CD14-positive monocyte (primary cell): ENCODE measurements around the gene PSAPL1. TPM values are rescaled to one million over a fixed set of nuclear protein-coding genes. Genes with fewer than 3 reads are reported as not detected.

Experiments
- DNase-seq, 3 donors: peaks; one replicate each; pipeline ENCODE4 v3.0.0-alpha.2; 2011 to 2022
- H2AFZ ChIP-seq: 2 replicates; pipeline ENCODE4 v1.6.0; 2012; ENCODE audit warnings: mild to moderate bottlenecking, low read depth, low read length, inconsistent platforms; ENCODE audit not compliant: insufficient read depth, poor library complexity, severe bottlenecking
- H3K27ac ChIP-seq, 2 donors: 1 replicate in 1 of 2; 2 replicates in 1 of 2; pipeline ENCODE4 v1.5.1; 2012 to 2013; ENCODE audit warnings: low read length in 2 of 2, control low read depth in 1 of 2, inconsistent platforms in 1 of 2, low read depth in 1 of 2, mild to moderate bottlenecking in 1 of 2
- H3K27me3 ChIP-seq, 2 donors: one replicate each; pipeline versions ENCODE4 v1.6.0 to v1.6.1; 2011 to 2013; ENCODE audit warnings: low read length in 2 of 2; ENCODE audit not compliant: control insufficient read depth in 2 of 2, insufficient read depth in 2 of 2
- H3K36me3 ChIP-seq, 2 donors: replicated peaks in 1 of 2; 1 replicate in 1 of 2; 2 replicates in 1 of 2; pipeline versions ENCODE4 v1.5.1 to v1.6.1; 2012 to 2013; ENCODE audit warnings: low read length in 2 of 2, control low read depth in 1 of 2, inconsistent platforms in 1 of 2, mild to moderate bottlenecking in 1 of 2; ENCODE audit not compliant: insufficient read depth in 2 of 2, control insufficient read depth in 1 of 2
- H3K4me1 ChIP-seq, 2 donors: 1 replicate in 1 of 2; 2 replicates in 1 of 2; pipeline versions ENCODE4 v1.5.1 to v1.6.1; 2012 to 2013; ENCODE audit warnings: low read length in 2 of 2, control low read depth in 1 of 2, inconsistent platforms in 1 of 2, mild to moderate bottlenecking in 1 of 2, moderate library complexity in 1 of 2; ENCODE audit not compliant: insufficient read depth in 2 of 2, control insufficient read depth in 1 of 2
- H3K4me2 ChIP-seq: replicated peaks from 2 replicates; pipeline ENCODE3; 2012; ENCODE audit warnings: low read length, moderate library complexity, mild to moderate bottlenecking; ENCODE audit not compliant: poor library complexity, severe bottlenecking; ENCODE audit errors: extremely low read depth
- H3K4me3 ChIP-seq, 3 experiments: fragments of 200-600 bp in 1 of 3; sonication (generic) in 1 of 3; replicated peaks in 1 of 3; 1 replicate in 2 of 3; 2 replicates in 1 of 3; pipeline ENCODE4 v1.5.1; 2011 to 2013; ENCODE audit warnings: low read length in 3 of 3, mild to moderate bottlenecking in 3 of 3, control low read depth in 2 of 3, low read depth in 2 of 3, inconsistent platforms in 1 of 3, moderate library complexity in 1 of 3
- H3K79me2 ChIP-seq: 2 replicates; pipeline ENCODE4 v1.6.0; 2012; ENCODE audit warnings: mild to moderate bottlenecking, control low read depth, inconsistent platforms, low read length, moderate library complexity; ENCODE audit not compliant: insufficient read depth
- H3K9ac ChIP-seq: 2 replicates; pipeline ENCODE4 v1.6.0; 2017; ENCODE audit warnings: low read length, mild to moderate bottlenecking; ENCODE audit not compliant: insufficient read depth, poor library complexity, severe bottlenecking
- H3K9me3 ChIP-seq, 2 donors: replicated peaks in 1 of 2; 1 replicate in 1 of 2; 2 replicates in 1 of 2; pipeline versions ENCODE4 v1.5.1 to v1.6.1; 2012 to 2013; ENCODE audit warnings: low read length in 2 of 2, control low read depth in 1 of 2; ENCODE audit not compliant: control insufficient read depth in 1 of 2, insufficient read depth in 1 of 2
- H4K20me1 ChIP-seq: 2 replicates; pipeline ENCODE4 v1.6.0; 2012; ENCODE audit warnings: mild to moderate bottlenecking, low read length, control low read depth, moderate library complexity; ENCODE audit not compliant: insufficient read depth
- H3K27ac Mint-ChIP-seq, 7 donors: one replicate each; pipeline ENCODE4 v1.8.0; 2020; ENCODE audit warnings: mild to moderate bottlenecking in 7 of 7, mixed read lengths in 7 of 7, moderate library complexity in 6 of 7, inconsistent platforms in 2 of 7
- H3K27me3 Mint-ChIP-seq, 3 donors: one replicate each; pipeline ENCODE4 v1.8.0; 2021 to 2022; ENCODE audit warnings: low read depth in 3 of 3, mild to moderate bottlenecking in 3 of 3, mixed read lengths in 3 of 3, moderate library complexity in 3 of 3, inconsistent platforms in 1 of 3
- H3K36me3 Mint-ChIP-seq, 2 donors: one replicate each; pipeline ENCODE4 v1.8.0; 2020; ENCODE audit warnings: mixed read lengths in 2 of 2, inconsistent platforms in 1 of 2, mild to moderate bottlenecking in 1 of 2
- H3K4me1 Mint-ChIP-seq: one replicate; pipeline ENCODE4 v1.8.0; 2020; ENCODE audit warnings: mild to moderate bottlenecking, mixed read lengths
- H3K4me3 Mint-ChIP-seq, 2 donors: one replicate each; pipeline ENCODE4 v1.8.0; 2020; ENCODE audit warnings: mild to moderate bottlenecking in 2 of 2, mixed read lengths in 2 of 2, moderate library complexity in 1 of 2
- H3K9me3 Mint-ChIP-seq, 7 donors: one replicate each; pipeline ENCODE4 v1.8.0; 2020 to 2022; ENCODE audit warnings: mixed read lengths in 7 of 7, mild to moderate bottlenecking in 6 of 7, moderate library complexity in 6 of 7, inconsistent platforms in 2 of 7
- WGBS: methylation state at CpG from one replicate; pipeline ENCODE4 v1.1.5; 2013; ENCODE audit warnings: missing lambda C conversion rate; ENCODE audit not compliant: insufficient coverage; 5-methylcytosine and 5-hydroxymethylcytosine counted together
- intact Hi-C, 2 donors: fragments of 100-400 bp; cut with micrococcal nuclease; formaldehyde crosslinking; loops; one replicate each; pipeline versions ENCODE4 v1.15.0 to v1.15.1; 2023
- polyA plus RNA-seq, 3 donors: library from polyadenylated mRNA; depleted of rRNA in 1 of 3; unstranded in 2 of 3; stranded (reverse) in 1 of 3; fragments of 300-500 nt in 2 of 3; fragments of >200 nt in 1 of 3; fragmentation: Illumina TruSeq in 2 of 3; gene quantifications; 1 replicate in 2 of 3; 2 replicates in 1 of 3; pipeline ENCODE4 v1.2.3, GENCODE V29; 2012 to 2021
- TF ChIP-seq, protein P1 (sequence below): fragments of 200-600 bp; IDR thresholded peaks from one replicate; pipeline ENCODE4 v1.8.0; 2022; ENCODE audit warnings: antibody characterized with exemption, mild to moderate bottlenecking

The PSAPL1 gene
- polyA plus RNA-seq, 3 donors = not detected

DNA sequence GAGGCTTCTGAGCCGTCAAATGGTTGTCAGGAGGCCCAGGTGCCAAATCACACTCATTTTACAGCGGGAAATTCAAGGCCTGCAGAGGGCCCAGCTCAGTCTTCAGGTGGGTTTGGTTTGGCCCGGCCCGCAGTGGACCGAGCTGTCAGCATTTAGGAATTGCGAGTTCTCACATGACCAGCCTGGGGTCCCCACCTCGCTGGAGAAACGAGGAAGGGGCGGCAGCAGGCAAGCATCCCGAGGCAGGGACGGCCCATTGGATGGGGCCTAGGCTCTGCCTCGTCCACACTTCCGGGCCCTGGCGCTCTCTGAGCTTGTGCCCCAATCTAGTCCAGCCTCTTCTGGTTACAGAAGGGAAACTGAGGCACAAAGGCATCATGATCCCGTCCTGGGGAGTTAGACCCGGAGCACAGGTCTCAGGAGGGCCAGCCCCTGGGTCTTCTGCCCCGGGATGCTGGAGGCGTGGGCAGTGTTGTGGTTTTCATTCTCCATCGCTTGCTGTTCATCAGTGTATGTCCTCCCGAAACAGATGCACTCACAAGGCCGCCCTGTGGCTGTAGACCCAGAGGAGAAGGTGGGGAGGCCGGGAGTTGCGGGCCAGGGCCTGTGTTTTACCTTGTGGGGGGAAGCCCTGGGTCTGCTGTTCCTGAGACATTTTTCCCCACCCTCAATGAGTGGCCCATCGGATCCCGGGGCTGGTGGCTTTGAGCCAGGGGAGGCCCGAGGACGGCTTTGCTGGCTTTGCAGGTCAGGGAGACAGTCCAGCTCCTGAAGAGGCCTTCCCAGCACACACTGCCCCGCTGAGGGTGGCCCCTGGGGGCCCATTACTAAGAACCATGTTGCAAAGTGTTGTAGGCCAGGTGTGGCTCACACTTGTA is 8.9 kb downstream of the PSAPL1 start:
- H3K4me2 ChIP-seq = no peak overlapping the region
- peak overlapping the region in 1 of 7 donors; percentile 84 for H3K27ac Mint-ChIP-seq
- no peak for DNase-seq
- no peak overlapping the region for H3K4me3 ChIP-seq
- TF ChIP-seq, protein P1, sequence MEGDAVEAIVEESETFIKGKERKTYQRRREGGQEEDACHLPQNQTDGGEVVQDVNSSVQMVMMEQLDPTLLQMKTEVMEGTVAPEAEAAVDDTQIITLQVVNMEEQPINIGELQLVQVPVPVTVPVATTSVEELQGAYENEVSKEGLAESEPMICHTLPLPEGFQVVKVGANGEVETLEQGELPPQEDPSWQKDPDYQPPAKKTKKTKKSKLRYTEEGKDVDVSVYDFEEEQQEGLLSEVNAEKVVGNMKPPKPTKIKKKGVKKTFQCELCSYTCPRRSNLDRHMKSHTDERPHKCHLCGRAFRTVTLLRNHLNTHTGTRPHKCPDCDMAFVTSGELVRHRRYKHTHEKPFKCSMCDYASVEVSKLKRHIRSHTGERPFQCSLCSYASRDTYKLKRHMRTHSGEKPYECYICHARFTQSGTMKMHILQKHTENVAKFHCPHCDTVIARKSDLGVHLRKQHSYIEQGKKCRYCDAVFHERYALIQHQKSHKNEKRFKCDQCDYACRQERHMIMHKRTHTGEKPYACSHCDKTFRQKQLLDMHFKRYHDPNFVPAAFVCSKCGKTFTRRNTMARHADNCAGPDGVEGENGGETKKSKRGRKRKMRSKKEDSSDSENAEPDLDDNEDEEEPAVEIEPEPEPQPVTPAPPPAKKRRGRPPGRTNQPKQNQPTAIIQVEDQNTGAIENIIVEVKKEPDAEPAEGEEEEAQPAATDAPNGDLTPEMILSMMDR = no peak
- H3K4me3 Mint-ChIP-seq = no peak overlapping the region
- no peaks in the 10 kb centered on the region for H3K9me3 ChIP-seq
- H3K27me3 Mint-ChIP-seq = peaks cover 3 to 4% (median 4%) of the 10 kb centered on the region in 3 donors
- WGBS = 89% methylated on average over 26 of the region's 28 CpGs
- H3K4me1 Mint-ChIP-seq = no peaks in the 10 kb centered on the region
- H3K27ac ChIP-seq = no peak overlapping the region
- no peaks in the 10 kb centered on the region for H3K36me3 Mint-ChIP-seq
- no peaks in the 10 kb centered on the region for H3K36me3 ChIP-seq
- no peaks in the 10 kb centered on the region for H3K27me3 ChIP-seq
- H3K9ac ChIP-seq = no peak overlapping the region
- H4K20me1 ChIP-seq = no peaks in the 10 kb centered on the region
- no peak overlapping the region for H2AFZ ChIP-seq
- no peaks in the 10 kb centered on the region for H3K9me3 Mint-ChIP-seq
- intact Hi-C loops = no loop called here
- H3K4me1 ChIP-seq = no peaks in the 10 kb centered on the region
- no peaks in the 10 kb centered on the region for H3K79me2 ChIP-seq

DNA sequence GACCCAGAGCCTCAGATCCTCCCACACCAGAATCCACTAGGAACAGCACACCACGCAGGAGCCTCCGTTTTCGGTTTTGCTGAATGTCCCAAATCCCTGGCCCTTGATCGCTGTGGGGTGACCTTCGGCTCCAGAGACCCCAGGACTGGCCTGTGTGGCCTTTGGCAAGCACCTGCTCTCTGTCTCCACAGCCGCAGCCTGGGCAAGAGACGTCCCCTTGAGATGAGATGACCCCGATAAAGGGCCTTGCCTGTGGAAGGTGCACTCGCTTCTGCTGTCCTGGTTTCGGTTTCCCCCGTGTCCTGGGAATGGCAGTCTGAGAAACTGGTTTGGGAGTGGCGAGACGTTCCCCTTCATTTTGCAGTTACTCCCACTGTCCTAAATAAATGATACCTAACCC is 9.6 kb downstream of the PSAPL1 start:
- H3K79me2 ChIP-seq = no peaks in the 10 kb centered on the region
- H3K27ac ChIP-seq = no peak overlapping the region
- TF ChIP-seq, protein P1 = no peak
- no peaks in the 10 kb centered on the region for H3K36me3 Mint-ChIP-seq
- H3K4me1 Mint-ChIP-seq = no peaks in the 10 kb centered on the region
- H3K27me3 ChIP-seq = no peaks in the 10 kb centered on the region
- no peaks in the 10 kb centered on the region for H4K20me1 ChIP-seq
- no peak overlapping the region for H3K9ac ChIP-seq
- no peaks in the 10 kb centered on the region for H3K36me3 ChIP-seq
- H3K27ac Mint-ChIP-seq = no peak overlapping the region
- intact Hi-C loops = no loop called here
- DNase-seq = no peak
- H2AFZ ChIP-seq = no peak overlapping the region
- H3K27me3 Mint-ChIP-seq = peaks cover 3 to 4% (median 4%) of the 10 kb centered on the region in 3 donors
- no peaks in the 10 kb centered on the region for H3K4me1 ChIP-seq
- 85% methylated on average over 13 of the region's 13 CpGs for WGBS
- no peak overlapping the region for H3K4me3 ChIP-seq
- H3K9me3 Mint-ChIP-seq = no peaks in the 10 kb centered on the region
- H3K4me2 ChIP-seq = no peak overlapping the region
- no peaks in the 10 kb centered on the region for H3K9me3 ChIP-seq
- H3K4me3 Mint-ChIP-seq = no peak overlapping the region
